ENCODE data around the gene MICAL2. TPM values are rescaled to one million over a fixed set of nuclear protein-coding genes. Genes with fewer than 3 reads are reported as not detected.

The MICAL2 gene
- total and polyA plus RNA-seq, 3 experiments from 2014 or later: 32.4 to 147 (median 146) TPM

- peak overlapping the region; percentile 86 to 100 (median 98) for H3K27ac Mint-ChIP-seq
Measured at GRCh38 chr11:12221051-12221535, 110.7 kb downstream of the MICAL2 start.

GRCh38 chr11:12222055-12222792, 111.8 kb downstream of the MICAL2 start:
- CTCF ChIA-PET: interaction anchor here (1.3 to 5.5 kb wide), 5 partner anchors 14 to 175 kb away, joined by 5 to 64 read pairs (median 19); no protein-coding TSS in a partner anchor

More at GRCh38 chr11:12221051-12221535, 110.7 kb downstream of the MICAL2 start:
- H3K4me3 ChIP-seq (ENCODE audit: low read length): no peak overlapping the region
- DNase-seq: no peak
- Mint-ChIP-seq H3K27me3 (peaks cover 0 to 5% of the 10 kb centered on the region in 2 donors), H3K36me3 (peaks cover 17 to 64% (median 27%) of the 10 kb centered on the region in 3 donors), H3K4me3 (peak overlapping the region in 6 of 7 donors; percentile 10 to 81 (median 26)), H3K9me3 (no peaks in the 10 kb centered on the region), H3K4me1 (peaks cover 47 to 70% (median 57%) of the 10 kb centered on the region in 3 donors)
- peaks cover 52% of the 10 kb centered on the region for H3K4me1 ChIP-seq (ENCODE audit: insufficient read depth, low read length)
- POLR2A ChIA-PET: no interaction called here
- H3K9me3 ChIP-seq (ENCODE audit: low read length): no peaks in the 10 kb centered on the region
- peaks cover 3% of the 10 kb centered on the region for H3K36me3 ChIP-seq (ENCODE audit: insufficient read depth, low read length)
- CTCF ChIA-PET: interaction anchor here (0.9 to 3.7 kb wide), 2 partner anchors 15 to 16 kb away, joined by 3 to 20 read pairs; no protein-coding TSS in a partner anchor
- H3K27ac ChIP-seq (ENCODE audit: low read depth, low read length): no peak overlapping the region
- H3K27me3 ChIP-seq (ENCODE audit: insufficient read depth, low read length, poor library complexity, severe bottlenecking): no peaks in the 10 kb centered on the region

GRCh38 chr11:12223771-12224536, 113.6 kb downstream of the MICAL2 start:
- peaks cover 47 to 61% (median 53%) of the 10 kb centered on the region in 3 donors for H3K4me1 Mint-ChIP-seq

More at GRCh38 chr11:12222055-12222792, 111.8 kb downstream of the MICAL2 start:
- H3K36me3 Mint-ChIP-seq: peaks cover 18 to 62% (median 26%) of the 10 kb centered on the region in 3 donors
- peak in 2 of 5 donors; percentile 12 to 34 for DNase-seq
- POLR2A ChIA-PET: interaction anchor here (2.9 kb wide), 1 partner anchor 25 kb away, joined by 21 read pairs; no protein-coding TSS in a partner anchor
- peaks cover 48% of the 10 kb centered on the region for H3K4me1 ChIP-seq (ENCODE audit: insufficient read depth, low read length)
- peaks cover 0 to 5% of the 10 kb centered on the region in 2 donors for H3K27me3 Mint-ChIP-seq
- peaks cover 8% of the 10 kb centered on the region for H3K36me3 ChIP-seq (ENCODE audit: insufficient read depth, low read length)
- H3K27ac ChIP-seq (ENCODE audit: low read depth, low read length): no peak overlapping the region
- H3K27ac Mint-ChIP-seq: peak overlapping the region; percentile 94 to 100 (median 98)
- no peaks in the 10 kb centered on the region for H3K9me3 ChIP-seq (ENCODE audit: low read length)
- H3K4me3 ChIP-seq (ENCODE audit: low read length): no peak overlapping the region
- H3K27me3 ChIP-seq (ENCODE audit: insufficient read depth, low read length, poor library complexity, severe bottlenecking): no peaks in the 10 kb centered on the region
- peaks cover 47 to 64% (median 53%) of the 10 kb centered on the region in 3 donors for H3K4me1 Mint-ChIP-seq
- peak overlapping the region in 5 of 7 donors; percentile 61 to 84 (median 81) for H3K4me3 Mint-ChIP-seq
- no peaks in the 10 kb centered on the region for H3K9me3 Mint-ChIP-seq

GRCh38 chr11:12224537-12224893, 114.1 kb downstream of the MICAL2 start:
- peak overlapping the region; percentile 72 for H3K27ac ChIP-seq (ENCODE audit: low read depth, low read length)
- peaks cover 9% of the 10 kb centered on the region for H3K36me3 ChIP-seq (ENCODE audit: insufficient read depth, low read length)
- CTCF ChIA-PET: interaction anchor here (0.8 to 5.5 kb wide), 10 partner anchors 9 to 180 kb away, joined by 3 to 64 read pairs (median 9); no protein-coding TSS in a partner anchor
- peak overlapping the region; percentile 28 for H3K4me3 ChIP-seq (ENCODE audit: low read length)
- peaks cover 47% of the 10 kb centered on the region for H3K4me1 ChIP-seq (ENCODE audit: insufficient read depth, low read length)
- POLR2A ChIA-PET: interaction anchor here (0.6 to 2.9 kb wide), 11 partner anchors 10 to 1474 kb away, joined by 3 to 21 read pairs (median 3); partner anchors contain the start of genes CTR9 and MICAL2
- Mint-ChIP-seq H3K36me3 (peaks cover 20 to 54% (median 21%) of the 10 kb centered on the region in 3 donors), H3K9me3 (no peaks in the 10 kb centered on the region), H3K27ac (peak overlapping the region; percentile 94 to 100 (median 98)), H3K27me3 (peaks cover 0 to 5% of the 10 kb centered on the region in 2 donors), H3K4me1 (peaks cover 47 to 61% (median 53%) of the 10 kb centered on the region in 3 donors), H3K4me3 (peak overlapping the region; percentile 74 to 89 (median 81))
- peak; percentile 84 to 96 (median 86) for DNase-seq
- no peaks in the 10 kb centered on the region for H3K27me3 ChIP-seq (ENCODE audit: insufficient read depth, low read length, poor library complexity, severe bottlenecking)
- no peaks in the 10 kb centered on the region for H3K9me3 ChIP-seq (ENCODE audit: low read length)

More at GRCh38 chr11:12223771-12224536, 113.6 kb downstream of the MICAL2 start:
- H3K27ac Mint-ChIP-seq: peak overlapping the region; percentile 94 to 100 (median 98)
- H3K27me3 Mint-ChIP-seq: peaks cover 0 to 5% of the 10 kb centered on the region in 2 donors
- DNase-seq: peak in 1 of 5 donors; percentile 36
- H3K9me3 ChIP-seq (ENCODE audit: low read length): no peaks in the 10 kb centered on the region
- H3K36me3 Mint-ChIP-seq: peaks cover 20 to 59% (median 25%) of the 10 kb centered on the region in 3 donors
- H3K9me3 Mint-ChIP-seq: no peaks in the 10 kb centered on the region
- H3K4me1 ChIP-seq (ENCODE audit: insufficient read depth, low read length): peaks cover 47% of the 10 kb centered on the region
- H3K27ac ChIP-seq (ENCODE audit: low read depth, low read length): peak overlapping the region; percentile 72
- H3K4me3 ChIP-seq (ENCODE audit: low read length): peak overlapping the region; percentile 28
- peak overlapping the region; percentile 74 to 89 (median 81) for H3K4me3 Mint-ChIP-seq
- ChIA-PET CTCF (interaction anchor here (0.8 to 5.5 kb wide), 12 partner anchors 8 to 180 kb away, joined by 3 to 64 read pairs (median 6); no protein-coding TSS in a partner anchor), POLR2A (interaction anchor here (0.8 to 2.9 kb wide), 11 partner anchors 9 to 280 kb away, joined by 3 to 21 read pairs (median 3); partner anchors contain the start of gene MICAL2)
- H3K36me3 ChIP-seq (ENCODE audit: insufficient read depth, low read length): peaks cover 9% of the 10 kb centered on the region
- H3K27me3 ChIP-seq (ENCODE audit: insufficient read depth, low read length, poor library complexity, severe bottlenecking): no peaks in the 10 kb centered on the region

- peak overlapping the region; percentile 94 to 100 (median 98) for H3K27ac Mint-ChIP-seq
- Histone ChIP-seq H3K36me3 (ENCODE audit: insufficient read depth, low read length) (peaks cover 9% of the 10 kb centered on the region), H3K4me1 (ENCODE audit: insufficient read depth, low read length) (peaks cover 47% of the 10 kb centered on the region), H3K4me3 (ENCODE audit: low read length) (no peak overlapping the region), H3K9me3 (ENCODE audit: low read length) (no peaks in the 10 kb centered on the region), H3K27ac (ENCODE audit: low read depth, low read length) (peak overlapping the region; percentile 72), H3K27me3 (ENCODE audit: insufficient read depth, low read length, poor library complexity, severe bottlenecking) (no peaks in the 10 kb centered on the region)
- DNase-seq: no peak
- no peaks in the 10 kb centered on the region for H3K9me3 Mint-ChIP-seq
- ChIA-PET CTCF (interaction anchor here (1.0 to 5.5 kb wide), 9 partner anchors 8 to 181 kb away, joined by 3 to 64 read pairs (median 11); no protein-coding TSS in a partner anchor), POLR2A (interaction anchor here (0.6 to 2.9 kb wide), 9 partner anchors 10 to 1474 kb away, joined by 3 to 21 read pairs (median 3); partner anchors contain the start of genes CTR9 and MICAL2)
- H3K4me1 Mint-ChIP-seq: peaks cover 50 to 61% (median 53%) of the 10 kb centered on the region in 3 donors
- H3K27me3 Mint-ChIP-seq: peaks cover 0 to 3% of the 10 kb centered on the region in 2 donors
- H3K36me3 Mint-ChIP-seq: peaks cover 20 to 54% (median 24%) of the 10 kb centered on the region in 3 donors
- peak overlapping the region; percentile 74 to 89 (median 81) for H3K4me3 Mint-ChIP-seq
Measured at GRCh38 chr11:12225046-12225739, 114.8 kb downstream of the MICAL2 start.

GRCh38 chr11:12226093-12226492, 115.7 kb downstream of the MICAL2 start:
- Histone ChIP-seq H3K4me3 (ENCODE audit: low read length) (no peak overlapping the region), H3K27me3 (ENCODE audit: insufficient read depth, low read length, poor library complexity, severe bottlenecking) (no peaks in the 10 kb centered on the region), H3K4me1 (ENCODE audit: insufficient read depth, low read length) (peaks cover 44% of the 10 kb centered on the region), H3K27ac (ENCODE audit: low read depth, low read length) (no peak overlapping the region), H3K9me3 (ENCODE audit: low read length) (no peaks in the 10 kb centered on the region), H3K36me3 (ENCODE audit: insufficient read depth, low read length) (peaks cover 9% of the 10 kb centered on the region)
- DNase-seq: no peak
- H3K4me3 Mint-ChIP-seq: no peak overlapping the region
- peaks cover 17 to 55% (median 30%) of the 10 kb centered on the region in 3 donors for H3K36me3 Mint-ChIP-seq
- ChIA-PET CTCF (interaction anchor here (1.8 to 5.5 kb wide), 5 partner anchors 11 to 179 kb away, joined by 4 to 64 read pairs (median 13); no protein-coding TSS in a partner anchor), POLR2A (interaction anchor here (0.6 to 2.5 kb wide), 2 partner anchors 10 to 12 kb away, joined by 3 to 15 read pairs; no protein-coding TSS in a partner anchor)
- peaks cover 47 to 58% (median 49%) of the 10 kb centered on the region in 3 donors for H3K4me1 Mint-ChIP-seq
- peak overlapping the region; percentile 47 to 100 (median 98) for H3K27ac Mint-ChIP-seq
- no peaks in the 10 kb centered on the region for H3K9me3 Mint-ChIP-seq
- peaks cover 0 to 3% of the 10 kb centered on the region in 2 donors for H3K27me3 Mint-ChIP-seq
